Thyroid gland (tissue), 4 donors: Measurements from ENCODE around the gene TMEM50A.
"Not testable (repeated sequence)": the region's sequence is repeated elsewhere in the genome, so short reads cannot be mapped to it uniquely, and the experiment has no call there.

ENCODE experiments used
- CTCF ChIP-seq, 6 experiments: fragments of 200-600 bp in 3 of 6; fragments of 450-650 bp in 3 of 6; sonication (generic) in 3 of 6; IDR thresholded peaks; one replicate each; pipeline ENCODE4 v1.5.1; 2016 to 2019; ENCODE audit warnings: antibody characterized with exemption in 6 of 6, mild to moderate bottlenecking in 2 of 6, inconsistent platforms in 1 of 6, moderate library complexity in 1 of 6
- POLR2A ChIP-seq, 2 donors: fragments of 450-650 bp; IDR thresholded peaks; one replicate each; pipeline ENCODE4 v1.6.1; 2017; ENCODE audit warnings: antibody characterized with exemption in 2 of 2, mild to moderate bottlenecking in 2 of 2, moderate library complexity in 1 of 2

- TF ChIP-seq CTCF, POLR2A (IDR thresholded peaks at IDR 0.05): not testable (repeated sequence)
Observed at GRCh38 chr1:25362634-25363559, 24.8 kb downstream of the TMEM50A start.
